AG04450 (cell line): ENCODE measurements around the gene DDX28. TPM values are rescaled to one million over a fixed set of nuclear protein-coding genes. Genes with fewer than 3 reads are reported as not detected.

Experiments
- CTCF ChIA-PET: fragments of 300-600, 350-600 bp; formaldehyde crosslinking; extraction: SDS; loops from one replicate; lab custom pipeline; 2022; ENCODE audit warnings: antibody characterized with exemption, inconsistent platforms; lab: Charles Lee
- POLR2A ChIA-PET: fragments of 350-600 bp; formaldehyde crosslinking; extraction: SDS; loops from one replicate; lab custom pipeline; 2021; ENCODE audit warnings: antibody characterized with exemption, inconsistent platforms; lab: Yijun Ruan, JAX
- DNase-seq: peaks from one replicate; pipeline ENCODE4 v3.0.0-alpha.2; 2011; ENCODE audit warnings: low read depth, low spot score
- H3K27ac ChIP-seq: one replicate; pipeline ENCODE4 v1.5.1; 2012; ENCODE audit warnings: low read depth, low read length, control low read depth
- H3K27me3 ChIP-seq: one replicate; pipeline ENCODE4 v1.6.0; 2012; ENCODE audit warnings: low read length; ENCODE audit not compliant: control insufficient read depth, insufficient read depth
- H3K4me3 ChIP-seq: 2 replicates; pipeline ENCODE4 v1.5.1; 2011; ENCODE audit warnings: mild to moderate bottlenecking, low read depth, low read length, control low read depth
- H3K9me3 ChIP-seq: 2 replicates; pipeline ENCODE4 v1.5.1; 2012; ENCODE audit warnings: low read length; ENCODE audit not compliant: control insufficient read depth, insufficient read depth
- polyA plus RNA-seq: library from polyadenylated mRNA; depleted of rRNA; stranded (reverse); fragments of >200 nt; gene quantifications from 2 replicates; pipeline ENCODE4 v1.2.3, GENCODE V29; 2011
- TF ChIP-seq, protein P1 (sequence below): IDR thresholded peaks from 2 replicates; pipeline ENCODE4 v1.5.1; 2011; ENCODE audit warnings: low read depth, low read length, control low read depth, inconsistent platforms

DDX28 gene
- polyA plus RNA-seq, 1 experiment = 7.6 TPM

GRCh38 chr16:68055395-68055794, 32.4 kb upstream of the DDX28 start:
- DNase-seq = no peak
- ChIA-PET CTCF (interaction anchor here (0.6 to 1.5 kb wide), 3 partner anchors 8 to 16 kb away, joined by 3 to 4 read pairs (median 3); no protein-coding TSS in a partner anchor), POLR2A (no interaction called here)
- Histone ChIP-seq H3K27me3 (no peaks in the 10 kb centered on the region), H3K27ac (no peak overlapping the region), H3K4me3 (no peak overlapping the region), H3K9me3 (no peaks in the 10 kb centered on the region)
- TF ChIP-seq, protein P1, sequence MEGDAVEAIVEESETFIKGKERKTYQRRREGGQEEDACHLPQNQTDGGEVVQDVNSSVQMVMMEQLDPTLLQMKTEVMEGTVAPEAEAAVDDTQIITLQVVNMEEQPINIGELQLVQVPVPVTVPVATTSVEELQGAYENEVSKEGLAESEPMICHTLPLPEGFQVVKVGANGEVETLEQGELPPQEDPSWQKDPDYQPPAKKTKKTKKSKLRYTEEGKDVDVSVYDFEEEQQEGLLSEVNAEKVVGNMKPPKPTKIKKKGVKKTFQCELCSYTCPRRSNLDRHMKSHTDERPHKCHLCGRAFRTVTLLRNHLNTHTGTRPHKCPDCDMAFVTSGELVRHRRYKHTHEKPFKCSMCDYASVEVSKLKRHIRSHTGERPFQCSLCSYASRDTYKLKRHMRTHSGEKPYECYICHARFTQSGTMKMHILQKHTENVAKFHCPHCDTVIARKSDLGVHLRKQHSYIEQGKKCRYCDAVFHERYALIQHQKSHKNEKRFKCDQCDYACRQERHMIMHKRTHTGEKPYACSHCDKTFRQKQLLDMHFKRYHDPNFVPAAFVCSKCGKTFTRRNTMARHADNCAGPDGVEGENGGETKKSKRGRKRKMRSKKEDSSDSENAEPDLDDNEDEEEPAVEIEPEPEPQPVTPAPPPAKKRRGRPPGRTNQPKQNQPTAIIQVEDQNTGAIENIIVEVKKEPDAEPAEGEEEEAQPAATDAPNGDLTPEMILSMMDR = no peak

- POLR2A ChIA-PET = no interaction called here
Measured at GRCh38 chr16:68049449-68049848, 26.4 kb upstream of the DDX28 start.

GRCh38 chr16:68047987-68048386, 25.0 kb upstream of the DDX28 start:
- Histone ChIP-seq H3K27me3 (no peaks in the 10 kb centered on the region), H3K27ac (no peak overlapping the region), H3K9me3 (no peaks in the 10 kb centered on the region), H3K4me3 (no peak overlapping the region)
- ChIA-PET CTCF (interaction anchor here (0.8 kb wide), 1 partner anchor 54 kb away, joined by 3 read pairs; no protein-coding TSS in a partner anchor), POLR2A (interaction anchor here (1.1 kb wide), 1 partner anchor 24 kb away, joined by 3 read pairs; no protein-coding TSS in a partner anchor)
- DNase-seq = no peak
- TF ChIP-seq, protein P1 = no peak

More at GRCh38 chr16:68049449-68049848, 26.4 kb upstream of the DDX28 start:
- CTCF ChIA-PET = interaction anchor here (1.3 kb wide), 1 partner anchor 9 kb away, joined by 6 read pairs; no protein-coding TSS in a partner anchor
- no peak overlapping the region for H3K4me3 ChIP-seq
- TF ChIP-seq, protein P1 = no peak
- H3K9me3 ChIP-seq = no peaks in the 10 kb centered on the region
- H3K27me3 ChIP-seq = no peaks in the 10 kb centered on the region
- no peak overlapping the region for H3K27ac ChIP-seq
- DNase-seq = no peak

GRCh38 chr16:68046106-68046505, 23.1 kb upstream of the DDX28 start:
- ChIA-PET POLR2A (interaction anchor here (0.7 kb wide), 1 partner anchor 191 kb away, joined by 5 read pairs; no protein-coding TSS in a partner anchor), CTCF (interaction anchor here (0.7 to 2.3 kb wide), 2 partner anchors 19 to 82 kb away, joined by 5 to 7 read pairs; no protein-coding TSS in a partner anchor)
- no peaks in the 10 kb centered on the region for H3K9me3 ChIP-seq
- DNase-seq = no peak
- no peaks in the 10 kb centered on the region for H3K27me3 ChIP-seq
- no peak overlapping the region for H3K4me3 ChIP-seq
- no peak overlapping the region for H3K27ac ChIP-seq
- TF ChIP-seq, protein P1 = no peak

GRCh38 chr16:68041783-68042182, 18.8 kb upstream of the DDX28 start:
- CTCF ChIA-PET = interaction anchor here (0.7 to 1.7 kb wide), 7 partner anchors 19 to 520 kb away, joined by 3 to 16 read pairs (median 5); partner anchors contain the start of genes DDX28 and DUS2
- TF ChIP-seq, protein P1 = no peak

More at GRCh38 chr16:68041783-68042182, 18.8 kb upstream of the DDX28 start:
- H3K9me3 ChIP-seq = no peaks in the 10 kb centered on the region
- H3K27ac ChIP-seq = no peak overlapping the region
- POLR2A ChIA-PET = no interaction called here
- H3K4me3 ChIP-seq = no peak overlapping the region
- H3K27me3 ChIP-seq = no peaks in the 10 kb centered on the region
- DNase-seq = no peak
